Hepatocyte (in vitro differentiated cells): Measurements from ENCODE around the gene CCDC148.
"Not testable (repeated sequence)": the region's sequence is repeated elsewhere in the genome, so short reads cannot be mapped to it uniquely, and the experiment has no call there.

Experiments used
- EZH2phosphoT487 ChIP-seq: fragments of 200-600 bp; sonication (generic); IDR thresholded peaks from one replicate; pipeline ENCODE4 v1.6.1; 2018; ENCODE audit warnings: antibody characterized with exemption, mild to moderate bottlenecking, low read depth, moderate library complexity; ENCODE audit not compliant: unreplicated experiment, severe bottlenecking
- TF ChIP-seq, protein P1 (sequence below): fragments of 200-600 bp; sonication (generic); IDR thresholded peaks from 2 replicates; pipeline ENCODE4 v1.5.1; 2016; ENCODE audit warnings: antibody characterized with exemption, mild to moderate bottlenecking; ENCODE audit not compliant: poor library complexity

GRCh38 chr2:158350751-158351465 is 105.6 kb downstream of the CCDC148 start:
- TF ChIP-seq, protein P1, sequence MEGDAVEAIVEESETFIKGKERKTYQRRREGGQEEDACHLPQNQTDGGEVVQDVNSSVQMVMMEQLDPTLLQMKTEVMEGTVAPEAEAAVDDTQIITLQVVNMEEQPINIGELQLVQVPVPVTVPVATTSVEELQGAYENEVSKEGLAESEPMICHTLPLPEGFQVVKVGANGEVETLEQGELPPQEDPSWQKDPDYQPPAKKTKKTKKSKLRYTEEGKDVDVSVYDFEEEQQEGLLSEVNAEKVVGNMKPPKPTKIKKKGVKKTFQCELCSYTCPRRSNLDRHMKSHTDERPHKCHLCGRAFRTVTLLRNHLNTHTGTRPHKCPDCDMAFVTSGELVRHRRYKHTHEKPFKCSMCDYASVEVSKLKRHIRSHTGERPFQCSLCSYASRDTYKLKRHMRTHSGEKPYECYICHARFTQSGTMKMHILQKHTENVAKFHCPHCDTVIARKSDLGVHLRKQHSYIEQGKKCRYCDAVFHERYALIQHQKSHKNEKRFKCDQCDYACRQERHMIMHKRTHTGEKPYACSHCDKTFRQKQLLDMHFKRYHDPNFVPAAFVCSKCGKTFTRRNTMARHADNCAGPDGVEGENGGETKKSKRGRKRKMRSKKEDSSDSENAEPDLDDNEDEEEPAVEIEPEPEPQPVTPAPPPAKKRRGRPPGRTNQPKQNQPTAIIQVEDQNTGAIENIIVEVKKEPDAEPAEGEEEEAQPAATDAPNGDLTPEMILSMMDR, result not testable (repeated sequence)
- not testable (repeated sequence) for TF ChIP-seq EZH2phosphoT487
